ENCODE results near the gene MAD2L2. TPM values are rescaled to one million over a fixed set of nuclear protein-coding genes. Genes with fewer than 3 reads are reported as not detected.

The MAD2L2 gene
- total RNA-seq, 1 donor: 20.6 TPM

GRCh38 chr1:11688506-11688905 is 7.6 kb upstream of the MAD2L2 start:
- Histone ChIP-seq H3K27me3 (ENCODE audit: insufficient read depth, low read length) (peaks cover 46% of the 10 kb centered on the region), H3K4me3 (ENCODE audit: insufficient read depth, low read length) (no peak overlapping the region), H3K4me1 (ENCODE audit: insufficient read depth, low read length) (peaks cover 9% of the 10 kb centered on the region), H3K27ac (ENCODE audit: low read depth, low read length) (no peak overlapping the region), H4K20me1 (ENCODE audit: insufficient read depth, low read length) (peaks cover 4% of the 10 kb centered on the region), H2AFZ (ENCODE audit: low read length) (no peak overlapping the region), H3K9me3 (ENCODE audit: low read depth, low read length) (no peaks in the 10 kb centered on the region), H3K79me2 (ENCODE audit: insufficient read depth, low read length) (no peaks in the 10 kb centered on the region), H3K4me2 (ENCODE audit: insufficient read depth, low read length) (no peak overlapping the region), H3K36me3 (ENCODE audit: insufficient read depth, low read length) (no peaks in the 10 kb centered on the region)
- no peak for DNase-seq (ENCODE audit: insufficient read length, low spot score, missing footprints)
- no peak for TF ChIP-seq CTCF (IDR thresholded peaks at IDR 0.05; ENCODE audit: extremely low read depth, low read depth, low read length)

GRCh38 chr1:11685210-11685752 is 4.3 kb upstream of the MAD2L2 start:
- H3K27me3 ChIP-seq (ENCODE audit: insufficient read depth, low read length): peaks cover 23% of the 10 kb centered on the region
- H3K27ac ChIP-seq (ENCODE audit: low read depth, low read length): no peak overlapping the region
- H3K4me1 ChIP-seq (ENCODE audit: insufficient read depth, low read length): peaks cover 16% of the 10 kb centered on the region
- no peaks in the 10 kb centered on the region for H3K36me3 ChIP-seq (ENCODE audit: insufficient read depth, low read length)
- peaks cover 3% of the 10 kb centered on the region for H3K79me2 ChIP-seq (ENCODE audit: insufficient read depth, low read length)
- H4K20me1 ChIP-seq (ENCODE audit: insufficient read depth, low read length): peaks cover under 1% of the 10 kb centered on the region
- TF ChIP-seq CTCF (IDR thresholded peaks at IDR 0.05; ENCODE audit: extremely low read depth, low read depth, low read length): no peak
- no peak overlapping the region for H3K4me2 ChIP-seq (ENCODE audit: insufficient read depth, low read length)
- H2AFZ ChIP-seq (ENCODE audit: low read length): no peak overlapping the region
- H3K4me3 ChIP-seq (ENCODE audit: insufficient read depth, low read length): no peak overlapping the region
- no peaks in the 10 kb centered on the region for H3K9me3 ChIP-seq (ENCODE audit: low read depth, low read length)
- no peak for DNase-seq (ENCODE audit: insufficient read length, low spot score, missing footprints)

GRCh38 chr1:11684070-11684469 is 3.1 kb upstream of the MAD2L2 start:
- H3K4me2 ChIP-seq (ENCODE audit: insufficient read depth, low read length): no peak overlapping the region
- no peaks in the 10 kb centered on the region for H4K20me1 ChIP-seq (ENCODE audit: insufficient read depth, low read length)
- no peak for TF ChIP-seq CTCF (IDR thresholded peaks at IDR 0.05; ENCODE audit: extremely low read depth, low read depth, low read length)
- H3K9me3 ChIP-seq (ENCODE audit: low read depth, low read length): no peaks in the 10 kb centered on the region
- peaks cover 16% of the 10 kb centered on the region for H3K4me1 ChIP-seq (ENCODE audit: insufficient read depth, low read length)
- no peak for DNase-seq (ENCODE audit: insufficient read length, low spot score, missing footprints)
- H3K79me2 ChIP-seq (ENCODE audit: insufficient read depth, low read length): peaks cover 3% of the 10 kb centered on the region
- no peak overlapping the region for H3K27ac ChIP-seq (ENCODE audit: low read depth, low read length)
- no peaks in the 10 kb centered on the region for H3K36me3 ChIP-seq (ENCODE audit: insufficient read depth, low read length)
- H3K27me3 ChIP-seq (ENCODE audit: insufficient read depth, low read length): peaks cover 13% of the 10 kb centered on the region
- H2AFZ ChIP-seq (ENCODE audit: low read length): no peak overlapping the region
- no peak overlapping the region for H3K4me3 ChIP-seq (ENCODE audit: insufficient read depth, low read length)

- Histone ChIP-seq H3K79me2 (ENCODE audit: insufficient read depth, low read length) (peaks cover 3% of the 10 kb centered on the region), H3K27me3 (ENCODE audit: insufficient read depth, low read length) (peaks cover 9% of the 10 kb centered on the region), H3K27ac (ENCODE audit: low read depth, low read length) (no peak overlapping the region), H4K20me1 (ENCODE audit: insufficient read depth, low read length) (no peaks in the 10 kb centered on the region), H2AFZ (ENCODE audit: low read length) (no peak overlapping the region), H3K4me3 (ENCODE audit: insufficient read depth, low read length) (no peak overlapping the region), H3K4me1 (ENCODE audit: insufficient read depth, low read length) (peaks cover 16% of the 10 kb centered on the region), H3K4me2 (ENCODE audit: insufficient read depth, low read length) (peak overlapping the region; percentile 92), H3K36me3 (ENCODE audit: insufficient read depth, low read length) (no peaks in the 10 kb centered on the region), H3K9me3 (ENCODE audit: low read depth, low read length) (no peaks in the 10 kb centered on the region)
- peak; percentile 87 for DNase-seq (ENCODE audit: insufficient read length, low spot score, missing footprints)
- no peak for TF ChIP-seq CTCF (IDR thresholded peaks at IDR 0.05; ENCODE audit: extremely low read depth, low read depth, low read length)
These were observed 1.9 kb upstream of the MAD2L2 start for GRCh38 chr1:11682799-11683198.
